ENCODE data around the gene SMC4.

SMC4 gene

GRCh38 chr3:160481856-160482255, 82.4 kb downstream of the SMC4 start:
- ChIA-PET POLR2A (no interaction called here), CTCF (interaction anchor here (1.0 to 2.1 kb wide), 4 partner anchors 9 to 23 kb away, joined by 3 to 9 read pairs (median 6); no protein-coding TSS in a partner anchor)
- TF ChIP-seq, protein P1, sequence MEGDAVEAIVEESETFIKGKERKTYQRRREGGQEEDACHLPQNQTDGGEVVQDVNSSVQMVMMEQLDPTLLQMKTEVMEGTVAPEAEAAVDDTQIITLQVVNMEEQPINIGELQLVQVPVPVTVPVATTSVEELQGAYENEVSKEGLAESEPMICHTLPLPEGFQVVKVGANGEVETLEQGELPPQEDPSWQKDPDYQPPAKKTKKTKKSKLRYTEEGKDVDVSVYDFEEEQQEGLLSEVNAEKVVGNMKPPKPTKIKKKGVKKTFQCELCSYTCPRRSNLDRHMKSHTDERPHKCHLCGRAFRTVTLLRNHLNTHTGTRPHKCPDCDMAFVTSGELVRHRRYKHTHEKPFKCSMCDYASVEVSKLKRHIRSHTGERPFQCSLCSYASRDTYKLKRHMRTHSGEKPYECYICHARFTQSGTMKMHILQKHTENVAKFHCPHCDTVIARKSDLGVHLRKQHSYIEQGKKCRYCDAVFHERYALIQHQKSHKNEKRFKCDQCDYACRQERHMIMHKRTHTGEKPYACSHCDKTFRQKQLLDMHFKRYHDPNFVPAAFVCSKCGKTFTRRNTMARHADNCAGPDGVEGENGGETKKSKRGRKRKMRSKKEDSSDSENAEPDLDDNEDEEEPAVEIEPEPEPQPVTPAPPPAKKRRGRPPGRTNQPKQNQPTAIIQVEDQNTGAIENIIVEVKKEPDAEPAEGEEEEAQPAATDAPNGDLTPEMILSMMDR (IDR thresholded peaks at IDR 0.05; ENCODE audit: control extremely low read depth, extremely low read depth, low read depth, missing control alignments) = no peak
- no peak for DNase-seq (ENCODE audit: extremely low spot score)

- TF ChIP-seq, protein P1 (IDR thresholded peaks at IDR 0.05; ENCODE audit: control extremely low read depth, extremely low read depth, low read depth, missing control alignments) = no peak
- CTCF ChIA-PET = interaction anchor here (0.6 to 2.1 kb wide), 4 partner anchors 10 to 450 kb away, joined by 3 to 9 read pairs (median 6); partner anchors contain the start of gene TRIM59
- DNase-seq (ENCODE audit: extremely low spot score) = no peak
- POLR2A ChIA-PET = no interaction called here
Observed at GRCh38 chr3:160482796-160483195, 83.3 kb downstream of the SMC4 start.
